HG03460 (cell line): Measurements from ENCODE around the gene ABCC1.
"Not testable (repeated sequence)": the region's sequence is repeated elsewhere in the genome, so short reads cannot be mapped to it uniquely, and the experiment has no call there.

Source experiments
- ATAC-seq: cut with Tn5 transposase; IDR thresholded peaks from one replicate; pipeline ENCODE4 v1.9.1; 2021; ENCODE audit not compliant: unreplicated experiment

Gene ABCC1

DNA sequence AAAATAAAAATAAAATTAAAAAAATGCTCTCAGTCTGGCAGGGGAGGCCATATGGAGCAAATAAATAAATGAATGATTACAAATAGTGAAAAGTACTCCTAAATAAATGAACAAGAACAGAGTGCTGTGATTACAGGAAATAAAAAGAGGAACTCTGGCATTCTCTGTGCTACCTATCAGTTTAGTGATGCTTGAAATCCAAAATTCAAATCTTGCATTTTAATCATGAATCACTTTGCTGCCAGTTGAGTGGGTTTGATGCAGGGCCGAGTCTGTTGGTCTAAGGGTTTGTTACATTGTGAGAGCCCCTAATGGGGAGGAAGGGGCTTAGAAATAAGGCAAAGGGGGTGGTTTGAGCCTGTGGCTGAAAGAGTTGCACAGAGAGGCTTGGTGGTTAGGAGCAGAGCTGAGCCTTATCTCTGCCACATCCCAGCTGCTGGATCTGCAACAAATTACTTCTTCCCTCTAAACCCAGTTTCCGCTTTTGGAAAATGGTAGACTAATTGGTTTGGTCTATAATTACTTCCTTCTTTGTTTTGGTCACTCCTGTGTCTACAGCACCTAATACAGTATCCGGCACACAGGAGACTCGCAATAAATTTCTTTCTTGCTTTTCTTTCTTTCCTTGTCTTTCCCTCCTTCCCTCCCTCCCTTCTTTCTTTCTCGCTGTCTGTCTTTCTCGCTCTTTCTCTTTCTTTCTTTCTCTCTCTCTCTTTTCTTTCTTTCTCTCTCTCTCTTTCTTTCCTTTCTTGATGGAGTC lies 6.3 kb upstream of the ABCC1 start:
- ATAC-seq = no peak

GRCh38 chr16:15946257-15947044 lies 3.0 kb upstream of the ABCC1 start:
- ATAC-seq = no peak

DNA sequence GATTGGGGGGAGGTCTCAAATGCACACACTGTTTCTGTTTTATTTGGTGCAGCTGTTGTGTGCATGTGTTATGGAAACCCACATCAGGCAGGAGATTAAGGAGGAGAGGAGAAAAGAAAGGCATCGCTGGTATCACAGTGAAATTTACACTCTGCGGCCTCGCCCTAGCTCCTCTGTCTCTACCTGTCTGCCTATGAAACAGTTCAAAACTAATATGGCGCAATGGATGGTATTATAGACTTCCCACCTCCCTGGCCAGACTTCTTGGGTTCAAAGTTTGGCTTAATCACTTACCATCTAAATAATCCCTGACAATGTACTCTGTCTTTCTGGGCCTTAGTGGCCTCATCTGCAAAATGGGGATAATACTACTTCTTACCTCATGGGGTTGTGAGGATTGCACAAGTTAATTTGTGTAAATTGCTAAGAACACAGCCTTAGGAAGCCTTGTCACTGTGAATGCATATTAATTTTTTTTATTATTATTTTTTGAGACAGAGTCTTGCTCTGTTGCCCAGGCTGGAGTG lies 1.4 kb upstream of the ABCC1 start:
- no peak for ATAC-seq

DNA sequence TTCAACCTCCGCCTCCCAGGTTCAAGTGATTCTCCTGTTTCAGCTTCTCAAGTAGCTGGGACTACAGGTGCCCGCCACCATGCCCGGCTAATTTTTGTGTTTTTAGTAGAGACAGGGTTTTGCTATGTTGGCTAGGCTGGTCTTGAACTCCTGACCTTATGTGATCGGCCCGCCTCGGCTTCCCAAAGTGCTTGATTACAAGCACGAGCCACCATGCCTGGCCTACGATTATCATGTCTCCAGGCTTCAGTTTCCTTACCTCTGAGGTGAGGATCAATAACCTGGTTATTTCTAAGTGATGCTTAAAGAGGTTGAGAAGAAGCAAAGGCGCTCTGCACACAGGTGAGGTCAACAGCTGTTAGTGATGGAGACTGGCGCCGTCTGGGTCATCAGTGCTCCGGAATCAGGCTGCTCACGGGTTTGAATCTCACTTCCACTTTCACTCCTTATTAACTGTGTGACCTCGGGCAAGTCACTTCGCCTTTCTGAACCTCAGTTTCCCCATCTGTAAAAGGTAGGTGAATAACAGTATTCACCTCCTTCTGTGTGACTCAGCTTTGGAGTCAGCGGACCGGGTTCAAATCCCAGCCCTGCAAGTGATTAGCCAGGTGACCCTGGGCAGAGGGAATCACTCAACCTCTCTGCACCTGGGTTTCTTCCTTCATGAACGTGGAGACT lies 745 bp upstream of the ABCC1 start:
- ATAC-seq = peak; percentile 36

- ATAC-seq = no peak
These were observed 892 bp downstream of the ABCC1 start for GRCh38 chr16:15950161-15950854.

- ATAC-seq = no peak
These were observed 1.5 kb downstream of the ABCC1 start for GRCh38 chr16:15950869-15951268.

DNA sequence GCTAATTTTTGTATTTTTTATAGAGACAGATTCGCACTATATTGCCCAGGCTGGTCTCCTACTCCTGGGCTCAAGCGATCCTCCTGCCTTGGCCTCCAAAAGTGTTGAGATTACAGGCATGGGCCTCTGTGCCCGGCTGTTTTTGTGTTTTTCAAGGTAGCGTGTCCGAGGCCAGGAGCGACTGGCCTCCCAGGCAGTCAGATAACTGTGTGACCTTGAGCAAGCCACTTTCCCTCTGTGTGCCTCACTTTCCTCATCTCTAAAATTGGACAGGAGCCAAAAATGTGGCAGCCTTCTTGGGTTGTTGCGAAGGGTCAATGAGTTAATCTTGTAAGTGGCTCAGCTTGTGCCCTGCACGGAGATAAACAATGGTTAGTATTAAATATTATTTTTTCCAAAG lies 2.4 kb downstream of the ABCC1 start:
- ATAC-seq = no peak

DNA sequence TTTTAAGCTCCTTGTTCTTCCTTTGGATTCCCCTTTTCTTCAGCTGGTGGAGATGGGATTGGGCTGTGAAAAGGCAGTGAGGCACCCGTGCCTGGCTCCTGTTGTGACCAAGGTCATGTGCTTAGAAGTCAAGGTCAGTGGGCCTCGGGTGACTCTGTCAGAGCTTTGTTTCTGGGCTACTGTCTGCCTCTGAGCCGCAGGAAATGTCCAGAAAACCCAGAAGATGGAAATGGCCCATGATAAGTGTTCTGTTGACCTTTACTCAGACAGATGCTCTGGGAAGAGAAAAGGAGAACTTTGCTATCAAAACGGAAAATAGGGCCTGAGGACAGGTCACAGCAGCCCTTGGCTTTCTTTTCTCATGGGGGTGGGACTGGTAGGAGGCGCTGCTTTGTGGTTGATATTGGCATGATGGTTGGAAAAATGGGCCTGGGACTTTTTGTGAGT lies 2.9 kb downstream of the ABCC1 start:
- no peak for ATAC-seq

DNA sequence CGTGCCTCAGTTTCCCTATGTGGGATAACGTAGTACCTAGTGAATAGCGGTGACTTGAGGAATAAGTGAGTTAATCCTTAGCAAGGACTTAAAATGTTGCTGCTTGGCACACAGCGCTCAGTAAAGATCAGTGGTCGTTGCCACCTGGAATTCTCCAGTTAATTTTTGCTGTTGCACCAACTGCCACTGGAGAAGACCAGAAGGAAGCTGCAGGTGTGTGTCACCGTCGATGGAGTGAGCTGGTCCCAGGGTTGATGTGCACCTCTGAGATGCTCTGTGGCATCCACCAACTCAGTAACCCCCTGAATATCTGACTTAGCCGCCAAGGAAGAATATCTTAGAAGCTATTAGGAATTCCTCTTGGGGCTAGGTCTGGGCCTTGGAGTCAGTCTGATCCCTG lies 4.1 kb downstream of the ABCC1 start:
- ATAC-seq = no peak

DNA sequence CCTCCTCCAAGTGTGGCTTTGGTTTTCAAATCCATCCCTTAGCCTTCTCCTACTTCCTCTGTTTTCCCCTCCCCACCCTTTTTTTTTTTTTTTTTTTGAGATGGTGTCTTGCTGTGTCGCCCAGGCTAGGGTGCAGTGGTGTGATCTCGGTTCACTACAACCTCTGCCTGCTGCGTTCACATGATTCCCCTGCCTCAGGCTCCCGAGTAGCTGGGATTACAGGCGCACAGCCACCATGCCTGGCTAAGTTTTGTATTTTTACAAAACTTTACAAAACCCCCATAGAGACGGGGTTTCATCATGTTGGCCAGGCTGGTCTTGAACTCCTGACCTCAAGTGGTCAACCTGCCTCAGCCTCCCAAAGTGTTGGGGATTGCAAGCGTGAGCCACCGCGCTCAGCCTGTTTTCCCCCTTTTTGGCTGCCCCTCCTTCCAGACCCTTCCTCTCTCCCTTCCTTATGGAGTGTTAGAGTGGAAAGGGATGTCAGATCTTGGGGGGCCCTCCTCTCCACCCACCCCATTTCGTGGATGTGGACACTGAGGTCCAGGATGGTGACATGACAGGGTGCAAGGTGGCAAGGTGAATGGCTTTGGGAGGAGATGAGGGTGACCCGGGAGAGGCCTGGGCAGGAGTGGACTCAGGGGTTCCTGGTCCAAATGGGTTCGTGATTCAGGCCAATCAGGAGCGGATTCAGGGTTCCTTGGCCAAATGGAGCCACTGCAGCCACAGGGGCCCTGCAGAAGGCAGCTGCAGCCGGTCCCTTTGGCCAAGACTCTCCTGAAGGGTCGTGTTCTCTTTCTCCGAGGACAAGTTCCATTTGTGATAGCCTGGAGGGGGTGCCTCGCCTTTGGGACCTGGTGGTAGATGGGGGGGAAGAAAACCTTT lies 4.8 kb downstream of the ABCC1 start:
- ATAC-seq = no peak

DNA sequence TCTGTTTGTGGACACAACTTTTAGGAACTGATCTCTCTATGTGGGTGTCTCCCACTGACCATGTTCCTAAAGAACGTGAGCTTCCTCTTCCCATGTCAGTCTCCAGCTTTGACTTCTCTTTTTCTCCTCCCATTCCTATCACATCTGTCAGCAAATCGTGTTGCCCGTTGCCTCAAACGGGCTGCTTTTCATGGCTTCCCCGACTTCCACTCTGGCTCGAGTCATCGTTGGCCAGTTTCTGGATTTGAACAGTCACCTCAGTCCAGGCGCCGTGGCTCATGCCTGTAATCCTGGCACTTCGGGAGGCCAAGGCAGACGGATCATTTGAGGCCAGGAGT lies 5.4 kb downstream of the ABCC1 start:
- ATAC-seq = no peak

DNA sequence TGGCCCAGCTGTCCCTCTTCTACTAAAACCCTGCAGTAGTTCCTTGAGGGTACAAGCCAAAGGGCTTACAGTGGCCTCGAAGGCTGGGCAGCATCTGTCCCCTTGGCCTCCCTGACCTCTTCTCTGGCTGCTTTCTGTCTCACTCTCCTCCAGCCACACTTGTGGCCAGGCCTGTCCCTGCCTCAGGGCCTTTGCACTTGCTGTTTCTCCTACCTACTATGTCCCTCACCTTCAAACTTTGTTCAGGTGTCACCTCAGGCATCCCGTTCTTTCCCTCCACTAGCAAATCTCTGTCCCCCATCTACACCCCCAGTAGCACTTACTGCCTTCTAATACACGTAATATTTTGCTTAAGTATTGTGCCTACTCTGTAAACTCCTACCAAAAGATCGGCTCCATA lies 6.0 kb downstream of the ABCC1 start:
- no peak for ATAC-seq

DNA sequence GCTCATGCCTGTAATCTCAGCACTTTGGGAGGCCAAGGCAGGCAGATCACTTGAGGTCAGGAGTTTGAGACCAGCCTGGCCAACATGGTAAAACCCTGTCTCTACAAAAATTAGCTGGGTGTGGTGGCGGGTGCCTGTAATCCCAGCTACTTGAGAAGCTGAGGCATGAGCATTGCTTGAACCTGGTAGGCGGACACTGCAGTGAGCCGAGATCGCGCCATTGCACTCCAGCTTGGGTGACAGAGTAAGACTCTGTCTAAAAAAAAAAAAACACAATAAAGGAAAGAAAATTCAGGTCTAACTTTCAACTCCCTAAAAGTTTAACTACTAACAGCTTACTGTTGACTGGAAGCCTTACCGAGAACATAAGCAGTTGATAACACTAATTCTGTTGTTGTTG lies 6.7 kb downstream of the ABCC1 start:
- not testable (repeated sequence) for ATAC-seq

DNA sequence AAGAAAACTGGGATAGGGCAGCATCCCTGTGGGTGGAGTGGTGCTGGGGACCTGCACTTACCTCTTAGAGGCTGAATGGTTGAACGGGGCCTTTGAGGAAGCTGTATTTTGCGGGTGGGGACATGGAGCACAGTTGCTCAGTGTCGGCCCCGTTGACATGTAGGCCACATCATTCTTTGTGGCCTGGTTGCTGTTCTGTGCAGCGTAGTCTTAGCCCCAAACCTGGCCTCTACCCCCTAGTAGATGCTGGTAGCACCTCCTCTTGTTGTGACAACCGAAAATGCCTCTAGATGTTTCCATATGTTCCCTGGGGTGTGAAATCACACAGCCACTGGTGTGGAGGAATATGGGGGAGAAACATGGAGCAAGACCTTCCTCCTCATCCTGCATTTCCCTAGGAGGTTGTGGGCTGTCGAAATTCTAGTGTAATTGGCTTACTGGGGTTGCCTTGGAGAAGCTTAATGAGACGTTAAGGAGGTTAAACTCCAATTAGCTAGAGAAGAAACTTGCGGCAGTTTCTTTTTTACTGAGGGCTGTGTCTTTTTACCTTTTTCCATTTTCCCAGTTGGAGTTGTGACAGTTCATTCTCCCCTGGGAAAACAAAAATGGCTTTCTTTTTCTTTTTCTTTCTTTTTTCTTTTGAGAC lies 9.4 kb downstream of the ABCC1 start:
- ATAC-seq = no peak

DNA sequence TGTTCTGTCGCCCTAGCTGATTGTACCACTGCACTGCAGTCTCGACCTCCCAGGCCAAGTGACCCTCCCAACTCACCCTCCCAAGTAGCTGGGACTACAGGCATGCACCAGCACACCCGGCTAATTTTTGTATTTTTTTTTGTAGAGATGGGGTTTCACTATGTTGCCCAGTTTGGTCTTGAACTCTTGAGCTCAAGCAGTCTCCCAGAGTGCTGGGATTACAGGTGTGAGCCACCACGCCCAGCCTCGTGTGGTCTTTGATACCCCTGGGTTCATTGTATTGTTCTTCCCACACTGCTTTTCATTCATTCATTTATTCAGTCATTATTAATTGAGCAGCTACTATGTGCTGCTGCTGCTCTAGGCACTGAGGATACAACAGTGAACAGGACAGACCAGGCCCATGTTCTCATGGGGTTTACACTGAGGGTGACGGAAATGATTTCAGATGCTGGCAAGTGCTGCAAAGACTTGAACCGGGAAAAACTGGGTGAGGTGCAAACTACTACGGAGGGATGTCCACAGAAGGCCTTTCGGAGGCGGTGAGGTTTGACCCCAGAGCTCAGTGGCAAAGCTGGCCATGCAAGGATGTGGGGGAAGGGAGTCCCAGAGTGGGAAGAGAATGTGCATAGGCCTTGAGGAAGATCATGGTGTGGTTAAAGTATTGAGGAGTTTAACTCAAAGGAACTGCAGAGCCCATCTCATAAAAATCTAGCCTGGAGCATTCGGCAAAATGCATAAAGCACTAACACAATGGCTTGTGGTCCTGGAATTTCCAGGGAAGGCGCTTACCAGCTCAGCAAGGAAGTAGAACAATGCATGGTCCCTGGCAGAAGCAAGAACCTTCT lies 10.9 kb downstream of the ABCC1 start:
- ATAC-seq = no peak

DNA sequence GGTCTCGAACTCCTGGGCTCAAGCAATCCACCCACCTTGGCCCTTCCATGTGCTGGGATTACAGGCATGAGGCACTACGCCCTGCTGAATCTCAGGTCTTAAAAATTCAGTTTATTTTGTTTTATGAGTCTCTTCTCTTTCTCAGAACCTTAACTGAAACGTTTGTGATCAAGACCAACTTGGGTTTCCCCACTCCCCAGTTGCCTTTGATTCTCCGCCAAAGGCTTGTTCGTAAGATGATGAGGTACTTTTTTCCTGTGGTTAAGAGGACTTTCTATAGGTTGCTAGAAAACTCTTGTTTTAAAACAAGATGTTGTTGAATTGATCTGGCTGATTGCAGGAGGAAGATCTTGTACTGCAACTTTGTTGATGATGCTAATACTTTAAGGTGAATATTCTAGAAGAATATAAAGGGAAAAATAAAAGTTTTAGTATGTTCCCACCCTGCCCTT lies 11.7 kb downstream of the ABCC1 start:
- ATAC-seq = peak; percentile 73

DNA sequence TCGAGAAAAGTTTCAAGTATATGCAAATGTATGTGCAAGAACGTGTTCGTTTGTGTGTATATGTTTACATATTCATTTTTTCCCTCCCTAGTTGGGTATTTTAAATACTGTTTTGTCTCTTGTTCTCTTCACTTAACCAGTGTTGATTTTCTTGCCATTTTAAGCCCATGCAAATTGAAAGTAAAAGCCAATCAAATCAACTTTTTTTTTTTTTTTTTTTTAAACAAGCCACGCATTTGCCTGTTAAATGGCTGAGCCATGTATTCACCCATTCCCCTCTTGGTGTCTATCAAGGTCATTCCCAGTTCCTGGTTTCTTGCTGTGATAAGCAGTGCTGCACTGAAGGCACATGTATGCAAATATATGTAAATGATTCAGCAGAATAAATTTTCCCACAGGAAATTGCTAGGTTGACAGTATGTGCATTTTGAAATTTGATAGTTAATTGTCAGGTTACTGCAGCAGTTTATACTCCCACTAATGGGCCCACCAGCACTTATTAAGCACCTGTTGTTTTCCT lies 12.2 kb downstream of the ABCC1 start:
- ATAC-seq = peak; percentile 29

DNA sequence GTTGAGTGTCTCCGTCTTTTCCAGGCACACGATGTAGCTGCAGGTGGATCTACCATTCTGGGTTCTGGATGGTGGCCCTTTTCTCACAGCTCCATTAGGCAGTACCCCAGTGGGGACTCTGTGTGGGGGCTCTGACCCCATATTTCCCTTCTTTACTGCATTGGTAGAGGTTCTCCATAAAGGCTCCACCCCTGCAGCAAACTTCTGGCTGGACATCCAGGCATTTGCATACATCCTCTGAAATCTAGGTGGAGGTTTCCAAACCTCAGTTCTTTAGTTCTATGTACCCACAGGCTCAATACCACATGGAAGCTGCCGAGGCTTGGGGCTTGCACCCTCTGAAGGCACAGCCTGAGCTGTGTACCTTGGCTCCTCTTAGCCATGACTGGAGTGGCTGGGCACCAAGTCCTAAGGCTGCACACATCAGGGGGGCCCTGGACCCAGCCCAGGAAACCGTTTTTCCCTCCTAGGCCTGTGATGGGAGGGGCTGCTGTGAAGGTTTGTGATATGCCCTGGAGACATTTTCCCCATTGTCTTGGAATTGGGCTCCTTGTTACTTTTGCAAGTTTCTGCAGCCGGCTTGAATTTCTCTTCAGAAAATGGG lies 14.0 kb downstream of the ABCC1 start:
- ATAC-seq = no peak
